Ovary (tissue), 9 donors: Measurements from ENCODE around the gene NEMP1. TPM values are rescaled to one million over a fixed set of nuclear protein-coding genes. Genes with fewer than 3 reads are reported as not detected.
A peak's percentile ranks its signal among the peaks of the same experiment; 100 is the strongest.

Experiments
- DNase-seq, 5 donors: peaks; one replicate each; pipeline ENCODE4 v3.0.0-alpha.2; 2019 to 2020
- H3K27ac ChIP-seq, 2 donors: fragments of 200-600 bp; one replicate each; pipeline versions ENCODE4 v1.5.1 to v1.8.0; 2019 to 2022
- H3K27me3 ChIP-seq: fragments of 200-600 bp; one replicate; pipeline ENCODE4 v1.8.0; 2022
- H3K36me3 ChIP-seq: fragments of 200-600 bp; sonication (generic); one replicate; pipeline ENCODE4 v1.5.1; 2019
- H3K4me1 ChIP-seq: one replicate; pipeline ENCODE4 v1.8.1; 2013; ENCODE audit warnings: mild to moderate bottlenecking, moderate library complexity; ENCODE audit not compliant: insufficient read depth
- H3K4me3 ChIP-seq: fragments of 200-600 bp; sonication (generic); one replicate; pipeline ENCODE4 v1.5.1; 2017
- H3K9me3 ChIP-seq, 2 donors: fragments of 200-600 bp in 1 of 2; sonication (generic) in 1 of 2; one replicate each; pipeline versions ENCODE4 v1.5.1 to v1.8.1; 2013 to 2019; ENCODE audit warnings: mild to moderate bottlenecking in 1 of 2, moderate library complexity in 1 of 2
- CTCF ChIP-seq, 3 donors: fragments of 450-650 bp in 2 of 3; fragments of 200-600 bp in 1 of 3; IDR thresholded peaks; one replicate each; pipeline versions ENCODE4 v1.5.1 to v1.8.0; 2016 to 2022; ENCODE audit warnings: antibody characterized with exemption in 3 of 3, mild to moderate bottlenecking in 1 of 3
- EP300 ChIP-seq: sonication (generic); formaldehyde crosslinking; IDR thresholded peaks from one replicate; pipeline ENCODE4 v1.6.1; 2017; ENCODE audit warnings: antibody characterized with exemption
- POLR2A ChIP-seq: fragments of 450-650 bp; IDR thresholded peaks from one replicate; pipeline ENCODE4 v1.6.1; 2017; ENCODE audit warnings: antibody characterized with exemption, mild to moderate bottlenecking, moderate library complexity
- WGBS, 3 donors: extraction: QIAGEN DNeasy Blood & Tissue Kit in 1 of 3; methylation state at CpG; one replicate each; pipeline versions ENCODE4 v1.1.5 to v1.1.7; 2013 to 2017; 5-methylcytosine and 5-hydroxymethylcytosine counted together
- intact Hi-C, 4 donors: fragments of 100-400 bp; cut with DNase I; formaldehyde crosslinking; loops; one replicate each; pipeline versions ENCODE4 v1.11.0 to v1.15.1; 2022 to 2023
- polyA plus RNA-seq, 2 donors: library from polyadenylated mRNA; stranded (reverse); fragments of 200-250 nt in 1 of 2; fragments of 350-450 nt in 1 of 2; fragmentation: Illumina TruSeq in 1 of 2; extraction: RNeasy Lipid Tissue Mini Kit (QIAGEN cat#74804) in 1 of 2; gene quantifications; one replicate each; pipeline ENCODE4 v1.2.3, GENCODE V29; 2013 to 2014
- total RNA-seq, 7 donors: library from RNA; depleted of rRNA in 2 of 7; stranded (reverse); fragments of >200 nt in 2 of 7; fragmentation: NEBNext Ultra II Directional in 3 of 7; extraction: Animal tissue kit (Norgen Biotek cat#: 25700) in 3 of 7; gene quantifications; one replicate each; pipeline versions ENCODE4 v1.1.0 to v1.2.4, GENCODE V29; 2016 to 2023
- donor health status: DM: no; HTN: no; CAD: no; lungs with moderate emphysema.
- donor health status: DM: no; HTN: no; CAD: no.
- donor health status: Bipolar disorder and iron deficiency.
- donor health status: DM: yes; HTN: yes; CAD: no.
- donor health status: DM: no; HTN: no; CAD: no.
- donor health status: DM: yes; HTN: yes; CAD: no.

The NEMP1 gene
- total and polyA plus RNA-seq, 9 donors: 5.8 to 14.9 (median 10.8) TPM

GRCh38 chr12:57006809-57007475 is 71.6 kb downstream of the NEMP1 start:
- intact Hi-C loops: loop anchor here in 1 of 4 donors (5.0 kb wide), 1 partner anchor 105 kb away; the partner anchor contains the start of gene STAT6
- Histone ChIP-seq H3K9me3 (no peaks in the 10 kb centered on the region), H3K4me3 (peak overlapping the region; percentile 28), H3K27ac (peak overlapping the region in 1 of 2 donors; percentile 57), H3K27me3 (no peaks in the 10 kb centered on the region), H3K4me1 (peaks cover 2% of the 10 kb centered on the region), H3K36me3 (no peaks in the 10 kb centered on the region)
- 54 to 58% (median 57%) methylated on average over 10 of the region's 10 CpGs for WGBS, 3 donors
- DNase-seq: no peak
- TF ChIP-seq CTCF (IDR thresholded peaks at IDR 0.05) (peak in 2 of 3 donors; percentile 2 to 6), POLR2A (no peak)

GRCh38 chr12:57005980-57006808 is 72.4 kb downstream of the NEMP1 start, which contains the start of gene ZBTB39:
Gene ZBTB39 (minus strand): TSS chr12:57006546. CDS start chr12:57004917, 1,629 bp downstream.
- intact Hi-C loops: loop anchor here in 1 of 4 donors (5.0 kb wide), 1 partner anchor 106 kb away; the partner anchor contains the start of gene STAT6
- Histone ChIP-seq H3K4me3 (peak within 1 kb of the TSS; percentile 61), H3K27ac (peak within 1 kb of the TSS; percentile 76 to 83), H3K4me1 (peaks cover 5% of the 10 kb centered on the region), H3K9me3 (no peaks in the 10 kb centered on the region), H3K36me3 (no peaks in the 10 kb centered on the region), H3K27me3 (no peaks in the 10 kb centered on the region)
- WGBS, 3 donors: 0 to 2% (median 1%) methylated on average over 28 to 94 of the region's 94 CpGs
- peak; percentile 47 to 79 (median 67) for DNase-seq
- peak; percentile 16 for TF ChIP-seq POLR2A
- no peak for TF ChIP-seq EP300
- TF ChIP-seq CTCF (IDR thresholded peaks at IDR 0.05): peak in 2 of 3 donors; percentile 18 to 30

Other genes with a start within 250 kb of the NEMP1 start
- gene SDR9C7, start 144.4 kb downstream of the NEMP1 start, total RNA-seq: under 1 TPM in 3 of 7 donors, not detected in 4; 0.10 to 0.25 (median 0.25) TPM
- under 1 TPM in 1 of 2 donors, not detected in 1; 0.07 TPM for gene SDR9C7, start 144.4 kb downstream of the NEMP1 start, polyA plus RNA-seq
- gene RDH16, start 121.2 kb downstream of the NEMP1 start, total RNA-seq: under 1 TPM; 0.24 to 0.64 (median 0.45) TPM
- under 1 TPM; 0.22 to 0.34 TPM for gene RDH16, start 121.2 kb downstream of the NEMP1 start, polyA plus RNA-seq
- gene ZBTB39, start 72.2 kb downstream of the NEMP1 start, total RNA-seq: 10 to 100 TPM in 1 of 7 donors, 1 to 10 TPM in 6; 3.3 to 10.4 (median 7.4) TPM
- 1 to 10 TPM; 2.9 to 7.1 TPM for gene ZBTB39, start 72.2 kb downstream of the NEMP1 start, polyA plus RNA-seq
- not detected for gene TAC3, start 62.3 kb downstream of the NEMP1 start, total RNA-seq
- gene TAC3, start 62.3 kb downstream of the NEMP1 start, polyA plus RNA-seq: 1 to 10 TPM in 1 of 2 donors, under 1 TPM in 1; 0.40 to 2.2 TPM
- 1 to 10 TPM in 1 of 7 donors, under 1 TPM in 4, not detected in 2; 0.10 to 2.6 (median 0.23) TPM for gene MYO1A, start 28.7 kb downstream of the NEMP1 start, total RNA-seq
- gene MYO1A, start 28.7 kb downstream of the NEMP1 start, polyA plus RNA-seq: under 1 TPM; 0.08 to 0.38 TPM
- 100 to 1,000 TPM in 1 of 7 donors, 10 to 100 TPM in 6; 37.6 to 103 (median 70.8) TPM for gene NAB2, start 10.3 kb upstream of the NEMP1 start, total RNA-seq
- gene NAB2, start 10.3 kb upstream of the NEMP1 start, polyA plus RNA-seq: 10 to 100 TPM; 27.5 to 47.4 TPM
- 100 to 1,000 TPM in 5 of 7 donors, 10 to 100 TPM in 2; 67.4 to 211 (median 168) TPM for gene STAT6, start 32.6 kb upstream of the NEMP1 start, total RNA-seq
- 100 to 1,000 TPM; 145 to 158 TPM for gene STAT6, start 32.6 kb upstream of the NEMP1 start, polyA plus RNA-seq
- 100 to 1,000 TPM; 148 to 640 (median 405) TPM for gene LRP1, start 49.7 kb upstream of the NEMP1 start, total RNA-seq
- 100 to 1,000 TPM in 1 of 2 donors, 10 to 100 TPM in 1; 76.4 to 168 TPM for gene LRP1, start 49.7 kb upstream of the NEMP1 start, polyA plus RNA-seq
- not detected for gene LRP1-AS, start 68.8 kb upstream of the NEMP1 start, total RNA-seq
- not detected for gene LRP1-AS, start 68.8 kb upstream of the NEMP1 start, polyA plus RNA-seq
- gene NXPH4, start 138.0 kb upstream of the NEMP1 start, total RNA-seq: under 1 TPM in 1 of 7 donors, not detected in 6; 0.20 TPM
- under 1 TPM in 1 of 2 donors, not detected in 1; 0.13 TPM for gene NXPH4, start 138.0 kb upstream of the NEMP1 start, polyA plus RNA-seq
- 100 to 1,000 TPM in 1 of 7 donors, 10 to 100 TPM in 6; 32.3 to 185 (median 46.6) TPM for gene SHMT2, start 150.9 kb upstream of the NEMP1 start, total RNA-seq
- 10 to 100 TPM; 23.0 to 34.7 TPM for gene SHMT2, start 150.9 kb upstream of the NEMP1 start, polyA plus RNA-seq
- 1 to 10 TPM in 6 of 7 donors, under 1 TPM in 1; 0.66 to 2.3 (median 1.8) TPM for gene STAC3, start 172.4 kb upstream of the NEMP1 start, total RNA-seq
- 1 to 10 TPM in 1 of 2 donors, under 1 TPM in 1; 0.77 to 2.9 TPM for gene STAC3, start 172.4 kb upstream of the NEMP1 start, polyA plus RNA-seq